ENCODE results near the gene SNAP47. TPM values are rescaled to one million over a fixed set of nuclear protein-coding genes. Genes with fewer than 3 reads are reported as not detected.

SNAP47 gene
- polyA plus RNA-seq, 1 donor, result 25.2 TPM

DNA sequence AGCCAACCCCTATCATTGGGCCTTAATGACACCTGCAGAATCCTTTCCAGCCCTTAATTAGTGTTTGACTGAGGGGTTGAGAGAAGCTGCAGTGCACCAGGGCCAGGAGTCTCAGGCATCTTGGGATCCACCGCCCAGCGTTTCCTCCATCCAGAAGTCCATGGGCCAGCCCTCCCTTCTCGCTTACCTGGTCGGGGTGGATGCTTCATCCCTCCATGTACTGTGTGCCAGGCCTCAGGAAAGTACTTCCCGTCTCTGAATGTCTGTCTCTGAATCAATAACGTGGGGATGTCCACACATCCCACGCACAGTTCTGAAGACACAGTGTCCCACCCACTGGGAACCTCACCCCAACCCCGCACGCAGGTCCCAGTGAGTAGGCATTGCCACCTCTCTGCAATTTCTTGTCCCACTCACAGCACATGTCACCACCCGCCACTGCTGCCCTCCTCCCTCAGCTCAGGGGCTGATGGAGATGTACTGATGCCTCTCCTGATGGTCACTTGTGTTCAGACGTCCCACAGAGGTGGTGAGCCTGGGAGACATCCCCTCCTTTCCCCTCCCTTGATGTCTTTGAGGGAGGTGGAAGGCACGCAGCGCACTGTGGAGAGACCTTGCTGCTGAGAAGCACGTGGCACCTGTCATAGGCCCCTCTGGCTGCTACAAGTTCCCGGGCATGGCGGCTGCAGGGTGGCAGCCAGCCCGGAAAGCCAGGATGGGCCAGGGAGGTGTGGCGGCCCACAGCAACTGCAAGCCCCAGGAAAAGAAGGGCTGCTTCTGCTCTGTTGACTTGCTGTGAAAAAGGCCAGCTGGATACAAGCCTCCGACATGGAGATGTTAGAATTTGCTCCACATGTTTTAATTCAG, 50.8 kb downstream of the SNAP47 start:
- Histone ChIP-seq H3K4me1 (ENCODE audit: control insufficient read depth, insufficient read depth, low read length) (peaks cover 18% of the 10 kb centered on the region), H3K27ac (ENCODE audit: low read length) (no peak overlapping the region), H3K4me3 (ENCODE audit: low read length) (no peak overlapping the region), H3K36me3 (ENCODE audit: control insufficient read depth, insufficient read depth, low read length) (peaks cover 8% of the 10 kb centered on the region), H3K9me3 (ENCODE audit: control insufficient read depth, low read depth, low read length) (no peaks in the 10 kb centered on the region), H3K27me3 (ENCODE audit: control insufficient read depth, insufficient read depth, low read length) (peaks cover 40% of the 10 kb centered on the region)
- DNase-seq, result no peak
- no CpG with 5 or more reads among the region's 19 CpGs for WGBS (ENCODE audit: insufficient coverage, low lambda C conversion rate)

DNA sequence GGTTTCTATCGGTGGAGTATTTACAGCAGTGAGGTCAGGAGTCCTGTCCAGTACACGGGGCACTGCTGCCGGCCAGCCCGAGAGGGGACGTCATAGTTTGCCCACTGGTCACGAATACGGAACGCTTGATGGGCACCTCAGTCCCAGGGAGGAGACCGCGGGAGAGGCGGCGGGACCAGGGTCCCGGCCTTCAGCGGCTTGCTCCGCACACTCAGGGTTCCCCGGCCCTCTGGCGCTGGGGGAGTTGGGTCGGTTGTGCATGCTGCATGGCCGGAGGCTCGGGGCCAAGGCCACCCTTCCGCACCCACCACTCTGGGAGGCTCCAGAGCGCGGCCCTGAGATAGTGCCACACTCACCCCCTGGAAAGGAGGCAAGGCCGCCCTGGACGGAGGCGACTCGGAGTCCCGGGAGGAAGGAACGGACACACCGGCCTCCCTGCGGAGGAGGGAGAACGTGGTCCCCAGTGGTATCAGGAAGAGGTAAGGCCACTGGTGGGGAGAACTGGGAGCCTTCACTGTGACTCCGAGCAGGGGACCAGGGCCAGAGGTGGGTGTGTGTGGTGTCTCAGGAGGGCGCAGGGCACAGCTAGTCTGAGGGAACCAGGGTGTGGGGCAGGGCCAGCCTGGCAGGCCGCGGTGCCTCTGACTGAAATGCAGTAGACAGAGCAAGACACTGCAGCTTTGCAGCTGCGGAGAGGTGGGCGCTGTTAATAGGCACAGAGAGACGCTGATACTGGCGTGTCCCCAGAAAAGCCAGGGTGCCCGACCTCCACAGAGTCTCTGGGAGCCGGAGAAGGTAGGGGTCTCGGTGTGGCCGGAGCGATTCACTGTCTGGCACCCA, 51.7 kb downstream of the SNAP47 start:
- no peaks in the 10 kb centered on the region for H3K9me3 ChIP-seq (ENCODE audit: control insufficient read depth, low read depth, low read length)
- DNase-seq, result no peak
- peak overlapping the region; percentile 56 for H3K27ac ChIP-seq (ENCODE audit: low read length)
- H3K36me3 ChIP-seq (ENCODE audit: control insufficient read depth, insufficient read depth, low read length), result peaks cover 6% of the 10 kb centered on the region
- H3K4me1 ChIP-seq (ENCODE audit: control insufficient read depth, insufficient read depth, low read length), result peaks cover 18% of the 10 kb centered on the region
- no CpG with 5 or more reads among the region's 45 CpGs for WGBS (ENCODE audit: insufficient coverage, low lambda C conversion rate)
- peaks cover 40% of the 10 kb centered on the region for H3K27me3 ChIP-seq (ENCODE audit: control insufficient read depth, insufficient read depth, low read length)
- peak overlapping the region; percentile 54 for H3K4me3 ChIP-seq (ENCODE audit: low read length)

DNA sequence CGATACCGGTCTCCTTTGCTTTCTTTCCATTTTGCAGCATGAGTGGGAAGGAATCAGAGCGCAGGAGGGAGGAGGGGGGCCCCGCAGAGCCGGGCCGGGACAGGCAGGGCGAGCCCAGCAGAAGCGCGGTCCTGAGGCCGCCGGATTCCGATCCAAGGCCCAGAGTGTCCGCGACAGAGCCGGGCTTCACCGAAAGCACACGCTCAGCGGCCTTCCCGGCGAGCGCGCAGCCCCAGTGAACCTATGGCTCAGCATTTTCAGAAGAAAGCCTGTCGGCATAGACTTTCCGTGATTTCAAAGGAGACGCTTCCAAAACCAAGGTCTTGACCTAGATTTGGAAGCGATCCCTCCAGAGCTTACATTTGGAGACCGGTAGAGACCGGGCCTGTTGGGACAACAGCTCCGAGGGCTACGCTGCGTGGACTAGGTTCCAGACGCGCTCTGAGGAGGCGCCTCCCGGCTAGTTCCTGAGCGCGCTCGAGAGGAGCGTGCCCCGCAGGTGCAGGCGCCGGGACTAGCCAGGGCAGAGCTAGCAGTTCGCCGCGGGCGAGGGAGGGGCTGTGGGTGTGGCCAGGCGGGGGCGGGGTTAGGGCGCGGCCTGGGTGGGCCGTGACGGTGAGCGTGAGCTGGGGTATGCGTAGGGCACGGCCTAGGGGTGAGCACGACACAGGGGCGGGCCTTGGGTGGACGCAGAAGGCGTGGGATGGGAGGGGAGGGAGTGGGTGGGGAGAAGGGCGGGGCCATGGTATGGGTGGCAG, 52.5 kb downstream of the SNAP47 start:
- Histone ChIP-seq H3K4me3 (ENCODE audit: low read length) (peak overlapping the region; percentile 54), H3K27me3 (ENCODE audit: control insufficient read depth, insufficient read depth, low read length) (peaks cover 40% of the 10 kb centered on the region), H3K36me3 (ENCODE audit: control insufficient read depth, insufficient read depth, low read length) (no peaks in the 10 kb centered on the region), H3K4me1 (ENCODE audit: control insufficient read depth, insufficient read depth, low read length) (peaks cover 18% of the 10 kb centered on the region), H3K9me3 (ENCODE audit: control insufficient read depth, low read depth, low read length) (no peaks in the 10 kb centered on the region), H3K27ac (ENCODE audit: low read length) (peak overlapping the region; percentile 56)
- no CpG with 5 or more reads among the region's 60 CpGs for WGBS (ENCODE audit: insufficient coverage, low lambda C conversion rate)
- peak; percentile 94 to 95 for DNase-seq

DNA sequence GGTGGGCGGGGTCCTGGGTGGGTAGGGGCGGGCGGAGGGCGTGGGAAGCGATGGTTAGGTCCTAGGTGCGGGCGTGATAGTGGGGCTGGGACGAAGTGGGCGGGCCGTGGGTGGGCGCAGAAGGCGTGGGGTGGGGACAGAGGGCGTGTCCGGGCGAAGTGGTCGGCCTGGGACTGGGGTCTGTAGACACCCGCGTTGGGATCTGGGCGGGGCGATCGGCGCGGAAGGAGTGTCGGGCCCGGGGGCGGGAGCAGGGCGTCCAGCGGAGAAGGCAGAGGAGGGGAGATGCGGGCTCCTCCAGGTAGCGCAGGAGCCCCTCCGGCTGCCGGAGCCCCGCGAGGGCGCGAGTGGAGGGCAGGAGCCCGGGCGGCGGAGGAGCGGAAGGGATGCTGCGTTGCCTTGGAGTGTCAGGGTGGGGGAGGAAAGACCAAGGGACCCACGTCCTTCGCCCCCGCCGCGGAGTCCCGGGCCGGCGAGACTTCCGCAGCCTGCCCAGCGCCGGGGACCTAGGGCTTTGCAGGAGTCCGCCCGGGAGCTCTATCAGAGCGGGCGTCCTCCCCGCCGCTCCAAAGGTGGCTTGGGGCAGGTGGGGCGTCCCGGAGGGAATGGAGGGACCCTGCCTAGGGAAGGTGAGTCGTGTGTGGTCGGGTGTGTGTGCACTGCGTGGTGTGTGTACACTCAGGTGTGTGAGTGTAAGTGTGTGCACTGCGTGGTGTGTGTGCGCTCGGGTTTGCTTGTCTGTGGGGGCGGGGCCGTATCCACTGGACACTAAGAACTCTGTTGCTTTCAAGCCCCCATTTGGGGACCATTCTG, 53.2 kb downstream of the SNAP47 start:
- H3K36me3 ChIP-seq (ENCODE audit: control insufficient read depth, insufficient read depth, low read length), result no peaks in the 10 kb centered on the region
- WGBS (ENCODE audit: insufficient coverage, low lambda C conversion rate), result no CpG with 5 or more reads among the region's 68 CpGs
- peak; percentile 56 to 80 for DNase-seq
- peaks cover 18% of the 10 kb centered on the region for H3K4me1 ChIP-seq (ENCODE audit: control insufficient read depth, insufficient read depth, low read length)
- H3K9me3 ChIP-seq (ENCODE audit: control insufficient read depth, low read depth, low read length), result no peaks in the 10 kb centered on the region
- H3K4me3 ChIP-seq (ENCODE audit: low read length), result peak overlapping the region; percentile 46
- H3K27me3 ChIP-seq (ENCODE audit: control insufficient read depth, insufficient read depth, low read length), result peaks cover 40% of the 10 kb centered on the region
- peak overlapping the region; percentile 2 for H3K27ac ChIP-seq (ENCODE audit: low read length)

DNA sequence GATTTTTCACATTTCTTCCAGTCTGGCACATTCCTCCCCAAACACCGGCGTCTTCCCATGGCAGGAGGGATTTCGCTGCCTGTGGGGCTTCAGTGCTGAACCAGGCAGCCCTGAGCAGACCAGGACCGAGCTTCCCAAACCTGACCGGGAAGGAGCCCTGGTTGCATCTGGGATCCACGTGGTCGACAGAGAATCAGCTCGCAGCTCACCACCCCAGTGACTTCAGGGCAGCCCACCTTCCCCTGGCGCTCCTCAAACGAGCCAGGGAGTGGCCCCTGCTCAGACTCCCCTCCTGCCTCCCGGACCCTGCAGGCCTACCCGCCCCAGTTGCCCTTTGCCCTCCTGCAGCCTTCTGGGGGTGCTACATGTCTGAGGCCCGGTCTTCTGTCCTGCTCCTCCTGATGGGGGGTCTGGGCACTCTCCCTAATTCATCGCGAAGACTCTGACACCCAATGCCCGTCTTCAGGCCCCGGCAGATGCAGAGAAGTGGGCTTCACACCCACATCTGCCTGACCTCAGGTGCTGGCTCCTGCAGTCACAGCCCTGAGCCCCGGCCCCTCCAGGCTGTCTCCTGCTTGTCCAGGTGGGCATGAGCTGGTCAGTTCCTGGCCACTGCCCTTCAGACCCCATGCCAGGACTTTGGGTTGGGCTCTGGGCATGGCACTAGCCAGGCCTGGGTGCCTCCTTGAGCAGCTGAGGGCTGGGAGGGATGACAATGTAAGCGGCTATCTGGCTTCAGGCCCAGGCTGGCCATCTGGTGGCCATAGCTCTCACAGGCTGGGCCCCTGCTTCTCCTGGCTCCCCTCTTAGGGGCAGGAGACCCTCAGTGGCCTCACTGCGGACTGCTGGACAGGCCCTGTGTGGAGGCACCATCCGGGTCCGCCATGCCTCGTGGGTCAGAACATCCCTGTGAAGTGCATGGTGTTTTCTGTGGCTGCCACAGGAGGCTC, 54.1 kb downstream of the SNAP47 start:
- WGBS (ENCODE audit: insufficient coverage, low lambda C conversion rate), result no CpG with 5 or more reads among the region's 23 CpGs
- H3K4me3 ChIP-seq (ENCODE audit: low read length), result peak overlapping the region; percentile 46
- DNase-seq, result no peak

DNA sequence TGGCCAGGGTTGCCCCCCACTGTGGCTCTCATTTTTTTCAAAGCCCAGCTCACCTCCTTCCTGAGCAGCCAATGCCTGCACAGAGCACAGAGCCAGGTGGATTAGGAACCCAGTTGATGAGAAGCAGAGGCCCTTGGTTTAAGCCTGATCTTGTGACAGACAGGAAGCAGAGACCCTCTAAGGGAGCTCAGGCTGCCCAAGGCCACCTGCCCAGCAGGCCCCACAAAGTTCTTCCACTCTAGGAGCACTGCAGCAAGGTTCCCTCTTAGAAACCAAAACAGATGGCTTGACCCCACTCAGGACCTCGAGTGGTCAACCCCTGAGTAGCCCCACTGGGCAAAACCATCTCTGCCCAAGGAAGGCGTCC, 54.8 kb downstream of the SNAP47 start:
- no peaks in the 10 kb centered on the region for H3K36me3 ChIP-seq (ENCODE audit: control insufficient read depth, insufficient read depth, low read length)
- H3K4me1 ChIP-seq (ENCODE audit: control insufficient read depth, insufficient read depth, low read length), result peaks cover 22% of the 10 kb centered on the region
- WGBS (ENCODE audit: insufficient coverage, low lambda C conversion rate), result no CpG with 5 or more reads among the region's 2 CpGs
- H3K9me3 ChIP-seq (ENCODE audit: control insufficient read depth, low read depth, low read length), result no peaks in the 10 kb centered on the region
- H3K27me3 ChIP-seq (ENCODE audit: control insufficient read depth, insufficient read depth, low read length), result peaks cover 37% of the 10 kb centered on the region
- H3K4me3 ChIP-seq (ENCODE audit: low read length), result no peak overlapping the region
- DNase-seq, result no peak
- H3K27ac ChIP-seq (ENCODE audit: low read length), result no peak overlapping the region

More for the DNA sequence above, 54.1 kb downstream of the SNAP47 start:
- Histone ChIP-seq H3K36me3 (ENCODE audit: control insufficient read depth, insufficient read depth, low read length) (no peaks in the 10 kb centered on the region), H3K27me3 (ENCODE audit: control insufficient read depth, insufficient read depth, low read length) (peaks cover 40% of the 10 kb centered on the region), H3K4me1 (ENCODE audit: control insufficient read depth, insufficient read depth, low read length) (peaks cover 19% of the 10 kb centered on the region), H3K27ac (ENCODE audit: low read length) (no peak overlapping the region), H3K9me3 (ENCODE audit: control insufficient read depth, low read depth, low read length) (no peaks in the 10 kb centered on the region)

DNA sequence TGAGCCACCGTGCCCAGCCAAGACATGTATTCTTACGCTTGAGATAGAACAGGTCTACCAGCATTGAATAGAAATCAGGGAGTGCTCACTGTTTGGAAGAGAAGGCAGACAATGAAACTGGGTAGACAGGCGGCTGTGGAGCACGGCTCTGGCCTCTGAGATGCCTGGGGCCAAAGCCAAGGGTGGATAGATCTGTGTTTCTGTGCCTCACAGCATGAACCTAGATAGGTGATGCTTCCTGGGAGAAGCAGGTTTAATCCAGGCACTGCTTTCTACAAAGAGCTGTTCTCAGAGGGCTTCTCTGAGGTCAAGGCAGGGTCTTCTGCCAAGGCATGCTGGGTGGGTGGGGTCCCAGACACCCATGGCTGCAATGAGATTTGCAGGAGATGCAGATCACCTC, 55.6 kb downstream of the SNAP47 start:
- no CpG with 5 or more reads among the region's 4 CpGs for WGBS (ENCODE audit: insufficient coverage, low lambda C conversion rate)
- Histone ChIP-seq H3K9me3 (ENCODE audit: control insufficient read depth, low read depth, low read length) (no peaks in the 10 kb centered on the region), H3K27me3 (ENCODE audit: control insufficient read depth, insufficient read depth, low read length) (peaks cover 31% of the 10 kb centered on the region), H3K4me3 (ENCODE audit: low read length) (no peak overlapping the region), H3K27ac (ENCODE audit: low read length) (no peak overlapping the region), H3K36me3 (ENCODE audit: control insufficient read depth, insufficient read depth, low read length) (no peaks in the 10 kb centered on the region), H3K4me1 (ENCODE audit: control insufficient read depth, insufficient read depth, low read length) (peaks cover 22% of the 10 kb centered on the region)
- no peak for DNase-seq

DNA sequence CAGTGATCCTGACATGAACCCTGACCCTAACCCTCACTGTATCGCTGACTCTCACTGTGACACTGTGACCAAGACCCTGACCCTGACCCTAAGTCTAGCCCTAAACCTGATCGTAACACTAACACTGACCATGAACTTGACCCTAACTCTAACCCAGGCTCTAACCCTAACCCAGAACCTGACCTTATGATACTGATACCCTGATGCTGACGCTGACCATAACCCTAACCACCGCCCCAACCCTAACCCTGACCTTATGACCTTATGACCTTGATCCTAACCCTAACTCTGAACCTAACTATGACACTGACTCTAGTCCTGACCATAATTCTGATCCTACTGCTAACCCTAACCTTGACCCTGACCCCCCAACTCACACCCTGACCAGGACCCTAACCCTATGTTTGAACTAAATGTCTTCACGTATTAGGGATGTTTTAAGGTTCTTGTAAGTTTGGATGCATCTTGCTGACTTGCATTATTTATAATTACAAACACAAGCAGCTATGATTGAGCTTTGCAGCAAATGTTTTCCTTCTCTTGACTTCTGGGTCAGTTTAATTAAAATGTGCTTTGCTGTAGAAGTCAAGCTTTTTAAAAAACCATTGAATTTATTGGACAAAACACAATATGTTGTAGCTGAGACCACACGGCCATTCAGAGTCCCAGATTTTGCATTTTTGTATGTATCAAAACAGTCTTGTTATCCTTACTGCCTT, 56.3 kb downstream of the SNAP47 start:
- H3K4me1 ChIP-seq (ENCODE audit: control insufficient read depth, insufficient read depth, low read length), result peaks cover 15% of the 10 kb centered on the region
- WGBS (ENCODE audit: insufficient coverage, low lambda C conversion rate), result 43% methylated on average over 1 of the region's 6 CpGs
- H3K27ac ChIP-seq (ENCODE audit: low read length), result no peak overlapping the region
- DNase-seq, result no peak
- H3K9me3 ChIP-seq (ENCODE audit: control insufficient read depth, low read depth, low read length), result no peaks in the 10 kb centered on the region
- H3K4me3 ChIP-seq (ENCODE audit: low read length), result no peak overlapping the region
- H3K27me3 ChIP-seq (ENCODE audit: control insufficient read depth, insufficient read depth, low read length), result peaks cover 24% of the 10 kb centered on the region
- H3K36me3 ChIP-seq (ENCODE audit: control insufficient read depth, insufficient read depth, low read length), result no peaks in the 10 kb centered on the region
